Measurements from ENCODE around the gene KLHL20. TPM values are rescaled to one million over a fixed set of nuclear protein-coding genes. Genes with fewer than 3 reads are reported as not detected.
"Not testable (repeated sequence)": the region's sequence is repeated elsewhere in the genome, so short reads cannot be mapped to it uniquely, and the experiment has no call there.

KLHL20 gene
- total RNA-seq, 1 experiment from 2014 or later = 46.4 TPM

DNA sequence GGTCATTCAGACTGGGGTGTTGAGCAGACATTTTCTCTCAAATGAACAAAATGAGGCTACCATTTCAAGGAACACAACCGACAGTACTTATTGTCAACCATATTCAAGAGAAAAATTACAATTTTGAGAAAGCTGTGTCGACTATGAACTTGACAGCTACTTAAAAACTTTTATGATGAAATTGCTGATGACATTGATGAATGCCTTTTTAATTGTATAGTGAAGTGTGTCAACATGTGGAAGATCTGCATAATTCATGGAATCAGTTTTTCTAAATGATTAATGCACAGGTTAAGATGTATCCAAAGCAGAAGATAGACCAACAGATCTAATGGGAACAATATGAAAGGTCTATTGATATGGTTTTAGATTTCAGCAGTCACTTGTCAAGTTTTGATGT is 75.1 kb downstream of the KLHL20 start:
- Histone ChIP-seq H3K4me1 (ENCODE audit: insufficient read depth, low read length) (no peaks in the 10 kb centered on the region), H3F3A (ENCODE audit: low read length, unreplicated experiment) (peaks cover 17% of the 10 kb centered on the region), H3K36me3 (ENCODE audit: low read depth, low read length) (peaks cover 51% of the 10 kb centered on the region; the same call in 1 of the 2 replicates), H3K9ac (ENCODE audit: low read length) (no peak overlapping the region), H3K9me2 (replicated peaks; ENCODE audit: low read length) (no peaks in the 10 kb centered on the region), H3K27me3 (ENCODE audit: low read length) (no peaks in the 10 kb centered on the region), H3K79me2 (ENCODE audit: low read length) (no peaks in the 10 kb centered on the region), H2AFZ (ENCODE audit: low read length) (no peak overlapping the region), H3K4me2 (ENCODE audit: low read length) (no peak overlapping the region), H3K9me3 (ENCODE audit: low read length) (no peaks in the 10 kb centered on the region), H3K27ac (ENCODE audit: low read length) (no peak overlapping the region), H4K20me1 (ENCODE audit: low read length) (no peaks in the 10 kb centered on the region), H3K4me3 (ENCODE audit: low read length) (no peak overlapping the region)
- no TSS peak for BruUV-seq (replicated peaks)
- intact Hi-C loops (cut with micrococcal nuclease) = no loop called here
- ChIA-PET POLR2A (ENCODE audit: unreplicated experiment) (no interaction called here), CTCF (no interaction called here)
- TF ChIP-seq EZH2phosphoT487 (IDR thresholded peaks at IDR 0.05; ENCODE audit: borderline replicate concordance, low read length) = no peak
- no peak for TF ChIP-seq EZH2 (IDR thresholded peaks at IDR 0.05; ENCODE audit: low read length, unreplicated experiment)
- TF ChIP-seq CTCF (conservative IDR thresholded peaks at IDR 0.05; ENCODE audit: low read depth, low read length) = no peak
- no peak for DNase-seq
- ATAC-seq = no peak

- Histone ChIP-seq H3K9me3 (ENCODE audit: low read length) (no peaks in the 10 kb centered on the region), H3K4me3 (ENCODE audit: low read length) (no peak overlapping the region), H3F3A (ENCODE audit: low read length, unreplicated experiment) (peaks cover 5% of the 10 kb centered on the region), H3K27me3 (ENCODE audit: low read length) (no peaks in the 10 kb centered on the region), H2AFZ (ENCODE audit: low read length) (no peak overlapping the region), H3K9ac (ENCODE audit: low read length) (no peak overlapping the region), H3K4me1 (ENCODE audit: insufficient read depth, low read length) (peaks cover 9% of the 10 kb centered on the region; the same call in 1 of the 2 replicates), H3K36me3 (ENCODE audit: low read depth, low read length) (peaks cover 54% of the 10 kb centered on the region), H3K79me2 (ENCODE audit: low read length) (peaks cover 5% of the 10 kb centered on the region; the same call in 1 of the 2 replicates), H3K4me2 (ENCODE audit: low read length) (no peak overlapping the region), H3K27ac (ENCODE audit: low read length) (no peak overlapping the region), H3K9me2 (replicated peaks; ENCODE audit: low read length) (no peaks in the 10 kb centered on the region), H4K20me1 (ENCODE audit: low read length) (no peaks in the 10 kb centered on the region)
- ATAC-seq = peak; percentile 53
- DNase-seq = peak; percentile 58
- POLR2A ChIA-PET (ENCODE audit: unreplicated experiment) = interaction anchor here (0.7 kb wide), 1 partner anchor 23 kb away, joined by 3 read pairs; no protein-coding TSS in a partner anchor
- BruUV-seq (replicated peaks) = no TSS peak
- intact Hi-C loops (cut with micrococcal nuclease) = no loop called here
- TF ChIP-seq EZH2phosphoT487 (IDR thresholded peaks at IDR 0.05; ENCODE audit: borderline replicate concordance, low read length) (no peak), EZH2 (IDR thresholded peaks at IDR 0.05; ENCODE audit: low read length, unreplicated experiment) (no peak), CTCF (conservative IDR thresholded peaks at IDR 0.05; ENCODE audit: low read depth, low read length) (no peak)
- CTCF ChIA-PET = no interaction called here
Observed at GRCh38 chr1:173798078-173798477, 83.3 kb downstream of the KLHL20 start.

DNA sequence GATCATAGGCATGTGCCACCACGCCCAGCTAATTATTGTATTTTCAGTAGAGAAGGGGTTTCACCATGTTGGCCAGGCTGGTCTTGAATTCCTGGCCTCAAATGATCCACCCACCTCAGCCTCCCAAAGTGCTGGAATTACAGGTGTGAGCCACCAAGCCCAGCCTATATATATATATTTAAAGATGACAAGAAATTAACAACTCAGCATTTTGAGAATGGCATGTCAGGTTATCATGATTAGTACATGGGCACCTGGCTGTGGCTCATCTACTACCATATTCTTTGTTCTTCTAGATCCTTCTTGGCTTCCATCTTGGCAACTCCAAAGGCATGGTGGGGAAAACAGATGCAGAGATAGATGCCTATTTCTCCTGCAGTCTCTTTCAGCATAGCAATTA is 85.2 kb downstream of the KLHL20 start:
- ATAC-seq; H3K27ac ChIP-seq (ENCODE audit: low read length); H3K4me3 ChIP-seq (ENCODE audit: low read length); H3F3A ChIP-seq (ENCODE audit: low read length, unreplicated experiment); H3K4me1 ChIP-seq (ENCODE audit: insufficient read depth, low read length); H3K9ac ChIP-seq (ENCODE audit: low read length); H2AFZ ChIP-seq (ENCODE audit: low read length); H4K20me1 ChIP-seq (ENCODE audit: low read length); intact Hi-C loops (cut with micrococcal nuclease); H3K9me3 ChIP-seq (ENCODE audit: low read length); H3K27me3 ChIP-seq (ENCODE audit: low read length); H3K79me2 ChIP-seq (ENCODE audit: low read length); DNase-seq; H3K4me2 ChIP-seq (ENCODE audit: low read length); POLR2A ChIA-PET (ENCODE audit: unreplicated experiment); CTCF ChIA-PET; H3K9me2 ChIP-seq (replicated peaks; ENCODE audit: low read length): not testable (repeated sequence)
- H3K36me3 ChIP-seq (ENCODE audit: low read depth, low read length) = peaks cover 59% of the 10 kb centered on the region
- BruUV-seq (replicated peaks) = TSS peak; percentile 15
